VCaP (cell line): ENCODE data around the gene RERG.

Source experiments
- H3K27ac ChIP-seq: fragments of 450-650 bp; 2 replicates; pipeline ENCODE4 v1.5.1; 2017
- TF ChIP-seq, protein P1 (sequence below): fragments of 450-650 bp; conservative IDR thresholded peaks from 2 replicates; pipeline ENCODE4 v1.5.1; 2017; ENCODE audit warnings: mild to moderate bottlenecking, moderate library complexity

RERG gene

DNA sequence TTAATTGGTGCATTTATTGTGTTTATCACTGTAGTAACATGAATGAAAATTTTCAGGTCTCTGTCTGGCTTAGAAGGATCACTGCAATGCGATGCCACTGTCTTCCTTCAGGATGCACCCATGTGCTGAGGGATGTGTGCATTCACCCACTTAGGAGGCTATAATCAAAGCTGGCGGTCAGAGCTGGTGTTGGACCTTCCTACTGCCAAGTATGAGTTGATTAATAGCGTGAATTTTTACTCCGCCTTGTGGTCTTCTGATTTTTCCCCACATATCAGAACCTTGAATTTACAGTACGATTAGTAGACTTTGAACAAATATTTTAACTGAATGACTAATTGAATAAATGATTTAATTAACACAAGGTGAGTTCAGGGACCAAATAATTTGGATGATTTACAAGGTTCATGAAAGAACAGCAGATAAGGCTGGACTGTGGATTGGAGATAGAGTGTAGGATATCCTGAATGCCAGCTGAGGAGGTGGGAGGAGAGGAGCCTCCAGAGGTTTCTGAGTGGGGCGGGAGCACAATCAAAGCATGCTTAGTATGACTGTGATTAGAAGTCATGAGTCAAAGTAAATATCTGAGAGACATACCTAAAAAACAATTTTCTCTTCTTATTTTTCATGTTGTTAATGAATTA is 50.1 kb downstream of the RERG start:
- H3K27ac ChIP-seq, result no peak overlapping the region
- TF ChIP-seq, protein P1, sequence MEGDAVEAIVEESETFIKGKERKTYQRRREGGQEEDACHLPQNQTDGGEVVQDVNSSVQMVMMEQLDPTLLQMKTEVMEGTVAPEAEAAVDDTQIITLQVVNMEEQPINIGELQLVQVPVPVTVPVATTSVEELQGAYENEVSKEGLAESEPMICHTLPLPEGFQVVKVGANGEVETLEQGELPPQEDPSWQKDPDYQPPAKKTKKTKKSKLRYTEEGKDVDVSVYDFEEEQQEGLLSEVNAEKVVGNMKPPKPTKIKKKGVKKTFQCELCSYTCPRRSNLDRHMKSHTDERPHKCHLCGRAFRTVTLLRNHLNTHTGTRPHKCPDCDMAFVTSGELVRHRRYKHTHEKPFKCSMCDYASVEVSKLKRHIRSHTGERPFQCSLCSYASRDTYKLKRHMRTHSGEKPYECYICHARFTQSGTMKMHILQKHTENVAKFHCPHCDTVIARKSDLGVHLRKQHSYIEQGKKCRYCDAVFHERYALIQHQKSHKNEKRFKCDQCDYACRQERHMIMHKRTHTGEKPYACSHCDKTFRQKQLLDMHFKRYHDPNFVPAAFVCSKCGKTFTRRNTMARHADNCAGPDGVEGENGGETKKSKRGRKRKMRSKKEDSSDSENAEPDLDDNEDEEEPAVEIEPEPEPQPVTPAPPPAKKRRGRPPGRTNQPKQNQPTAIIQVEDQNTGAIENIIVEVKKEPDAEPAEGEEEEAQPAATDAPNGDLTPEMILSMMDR, result no peak

DNA sequence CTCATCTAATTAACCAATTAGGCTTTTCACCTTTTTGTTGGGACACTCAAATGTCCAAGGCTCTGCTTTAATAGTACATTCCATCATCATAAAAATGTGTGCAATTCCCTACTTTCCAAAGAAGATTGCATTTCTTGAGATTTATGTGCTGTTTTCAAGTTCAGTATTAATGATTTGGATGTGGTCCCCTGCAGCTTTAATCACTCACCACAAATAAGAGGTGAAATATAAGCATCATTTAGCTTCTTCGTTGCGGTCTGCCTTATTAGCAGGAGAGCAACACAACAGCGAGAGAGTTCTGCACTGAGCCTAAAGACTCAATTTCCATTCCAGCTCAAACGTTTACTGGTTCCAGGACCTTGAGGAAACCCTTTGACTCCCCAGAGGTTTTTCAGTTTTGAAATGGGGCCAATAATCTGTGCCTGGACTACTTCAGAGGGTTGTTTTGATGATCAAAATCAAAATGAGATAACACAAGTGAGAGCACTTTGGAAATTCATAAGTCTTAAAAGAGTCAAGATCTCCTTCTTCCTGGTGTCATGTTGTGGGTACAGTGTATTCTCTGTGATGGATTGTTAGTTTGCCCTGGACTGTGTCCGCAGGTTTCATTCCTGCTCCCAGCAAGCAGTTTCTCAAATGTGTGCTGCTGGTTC is 53.1 kb downstream of the RERG start:
- no peak overlapping the region for H3K27ac ChIP-seq
- TF ChIP-seq, protein P1, result no peak

DNA sequence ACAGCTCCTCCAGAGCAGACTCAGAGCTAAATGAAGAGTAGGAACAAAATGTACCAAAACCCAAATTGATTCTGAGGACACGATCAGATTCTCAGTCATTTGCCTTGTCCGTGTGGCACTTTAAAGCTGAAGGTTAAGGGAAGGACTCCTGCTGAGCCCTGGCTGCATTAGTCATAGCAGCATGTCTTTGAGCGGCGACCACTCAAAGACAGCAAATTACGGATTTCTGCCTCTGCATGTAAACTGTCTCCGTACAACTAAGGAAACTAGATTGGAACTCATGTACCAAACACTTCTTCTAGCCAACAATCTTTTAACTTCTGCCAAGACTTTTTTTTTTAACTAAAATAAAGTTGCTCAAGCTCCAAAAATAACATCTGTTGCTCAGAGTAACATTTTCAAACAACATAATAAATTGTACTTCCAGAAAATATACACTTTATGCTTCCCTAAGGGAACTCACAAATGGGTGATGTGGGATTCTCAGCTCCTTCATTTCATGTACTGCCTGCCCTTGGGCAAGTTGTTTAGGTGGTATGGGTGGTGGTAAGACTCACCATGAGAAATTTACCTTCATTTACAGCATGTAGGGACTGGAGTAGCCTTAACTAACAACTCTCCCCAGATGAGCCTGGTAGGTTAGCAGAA is 56.1 kb downstream of the RERG start:
- TF ChIP-seq, protein P1, result no peak

DNA sequence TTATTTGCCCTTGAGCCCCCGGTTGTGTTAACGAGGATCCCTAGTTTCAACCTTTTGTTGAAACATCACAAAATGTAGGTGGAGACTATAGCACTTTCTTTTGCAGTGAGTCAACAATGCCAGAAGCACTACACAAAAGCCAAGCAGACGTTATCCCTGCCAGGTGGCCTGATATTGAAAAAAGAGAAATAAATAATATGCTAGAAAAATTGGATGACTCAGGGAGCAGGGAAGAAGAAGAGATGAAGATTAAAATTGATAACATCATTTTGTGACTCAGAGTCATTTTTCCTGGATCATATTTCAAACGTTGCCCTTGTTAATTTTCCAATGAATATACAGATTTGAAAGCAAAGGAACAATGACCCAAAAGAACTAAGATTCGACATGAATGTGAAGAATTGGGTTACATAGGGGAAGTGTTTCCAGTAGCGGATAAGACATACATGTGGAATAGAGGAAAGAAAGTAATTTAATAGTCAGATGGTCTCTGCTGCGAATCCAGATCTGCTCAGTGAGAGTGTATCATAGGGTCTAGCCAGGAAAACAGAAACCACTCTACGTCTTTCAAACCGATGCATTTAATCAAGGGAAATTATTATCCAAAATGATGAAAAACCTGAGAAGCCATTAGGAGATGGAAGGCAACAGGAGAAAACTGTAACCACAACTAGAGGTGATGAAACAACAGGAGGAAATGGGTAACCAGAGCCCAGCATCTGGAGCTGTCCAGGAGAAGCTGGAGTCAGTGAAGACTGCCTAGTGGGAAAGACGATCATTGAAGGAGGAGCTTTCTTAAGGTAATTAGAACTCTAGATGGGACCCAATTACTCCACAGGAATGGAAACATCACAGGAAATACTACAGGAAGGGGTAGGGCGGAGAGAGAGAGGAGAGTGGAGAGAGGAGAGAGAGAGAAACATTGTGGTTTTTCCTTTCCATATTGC is 57.9 kb downstream of the RERG start:
- TF ChIP-seq, protein P1, result no peak
- H3K27ac ChIP-seq, result no peak overlapping the region

More for the DNA sequence above, 56.1 kb downstream of the RERG start:
- H3K27ac ChIP-seq, result no peak overlapping the region

DNA sequence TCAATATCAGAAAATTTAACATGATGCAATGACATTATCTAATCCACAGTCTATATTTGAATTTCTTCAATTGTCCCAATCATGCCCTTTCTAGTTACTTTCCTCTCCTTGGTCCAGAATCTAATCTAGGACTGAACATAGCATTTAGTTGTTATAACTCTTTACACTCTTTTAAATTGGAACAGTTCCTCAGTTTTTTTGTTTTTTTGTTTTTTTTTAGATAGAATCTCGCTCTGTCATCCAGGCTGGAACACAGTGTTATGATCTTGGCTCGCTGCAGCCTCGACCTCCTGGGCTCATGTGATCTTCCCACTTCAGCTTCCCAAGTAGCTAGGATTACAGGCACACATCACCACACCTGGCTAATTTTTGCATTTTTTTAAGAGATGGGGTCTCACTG is 63.1 kb downstream of the RERG start:
- no peak overlapping the region for H3K27ac ChIP-seq
- TF ChIP-seq, protein P1, result no peak

DNA sequence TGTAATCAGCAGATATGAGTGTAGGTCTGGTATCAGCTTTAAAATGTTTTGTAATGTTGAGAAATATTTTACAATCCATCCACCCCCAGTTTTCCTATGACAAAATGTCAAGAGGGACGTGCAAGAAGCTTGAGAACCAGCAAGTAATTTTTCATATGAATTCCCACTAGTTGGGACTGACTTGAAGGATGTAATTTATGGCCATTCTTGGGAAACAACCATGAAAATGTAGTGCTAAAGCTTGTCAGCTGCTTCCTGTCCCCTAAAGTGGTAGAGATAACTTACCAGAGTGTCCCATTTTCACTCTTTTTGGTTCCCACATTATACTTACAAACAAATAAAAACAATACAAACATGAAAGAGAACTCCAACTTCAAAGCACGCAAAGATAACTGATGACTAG is 63.9 kb downstream of the RERG start:
- TF ChIP-seq, protein P1, result no peak
- H3K27ac ChIP-seq, result no peak overlapping the region
